Mucosa of descending colon (tissue), 3 donors: ENCODE data around the gene ZNF827. TPM values are rescaled to one million over a fixed set of nuclear protein-coding genes. Genes with fewer than 3 reads are reported as not detected.

Experiments used
- ATAC-seq: fragments of 200-7000 bp; cut with Tn5 transposase; one replicate; pipeline ENCODE4 v1.9.1; 2020; ENCODE audit warnings: mild to moderate bottlenecking, moderate library complexity
- DNase-seq, 3 donors: peaks; one replicate each; pipeline ENCODE4 v3.0.0-alpha.2; 2020
- H3K36me3 ChIP-seq: fragments of 200-600 bp; one replicate; pipeline ENCODE4 v1.8.0; 2021; ENCODE audit warnings: low read depth, mild to moderate bottlenecking
- H3K4me1 ChIP-seq: fragments of 200-600 bp; one replicate; pipeline ENCODE4 v1.8.0; 2021; ENCODE audit warnings: low read depth, mild to moderate bottlenecking
- H3K4me3 ChIP-seq: fragments of 200-600 bp; one replicate; pipeline ENCODE4 v1.8.0; 2021; ENCODE audit warnings: mild to moderate bottlenecking
- H3K9me3 ChIP-seq: fragments of 200-600 bp; one replicate; pipeline ENCODE4 v1.8.0; 2021; ENCODE audit warnings: mild to moderate bottlenecking
- CTCF ChIP-seq: fragments of 200-600 bp; IDR thresholded peaks from one replicate; pipeline ENCODE4 v1.8.0; 2022; ENCODE audit warnings: antibody characterized with exemption, mild to moderate bottlenecking
- intact Hi-C, 2 donors: fragments of 100-400 bp; cut with DNase I in 1 of 2; cut with micrococcal nuclease in 1 of 2; formaldehyde crosslinking; loops; one replicate each; pipeline versions ENCODE4 v1.11.0 to v1.11.1; 2022; cut with DNase I, micrococcal nuclease
- total RNA-seq, 3 donors: library from RNA; stranded (reverse); fragmentation: NEBNext Ultra II Directional in 2 of 3; extraction: Animal tissue kit (Norgen Biotek cat#: 25700) in 2 of 3; gene quantifications; one replicate each; pipeline versions ENCODE4 v1.2.1 to v1.2.4, GENCODE V29; 2021 to 2023
- donor health status: DM: no; HTN: no; CAD: no; lungs with moderate emphysema.
- donor health status: DM: no; HTN: no; CAD: no.
- donor health status: DM: no; HTN: yes; CAD: no.

Gene ZNF827
- total RNA-seq, 3 donors from 2014 or later = 21.9 to 37.4 (median 29.7) TPM

GRCh38 chr4:145936997-145937901 lies 1.4 kb downstream of the ZNF827 start:
- TF ChIP-seq CTCF = no peak
- H3K4me1 ChIP-seq = peaks cover 22% of the 10 kb centered on the region
- ATAC-seq (peak; percentile 62), DNase-seq (peak; percentile 78 to 85 (median 85))
- H3K36me3 ChIP-seq = no peaks in the 10 kb centered on the region
- H3K9me3 ChIP-seq = no peaks in the 10 kb centered on the region
- H3K4me3 ChIP-seq = peak overlapping the region; percentile 75
- intact Hi-C loops = no loop called here

- TF ChIP-seq CTCF = no peak
- ATAC-seq = peak; percentile 72
- DNase-seq = peak; percentile 75 to 80 (median 79)
- H3K4me1 ChIP-seq = peaks cover 22% of the 10 kb centered on the region
- H3K4me3 ChIP-seq = peak overlapping the region; percentile 75
- H3K9me3 ChIP-seq = no peaks in the 10 kb centered on the region
- intact Hi-C loops = no loop called here
- H3K36me3 ChIP-seq = no peaks in the 10 kb centered on the region
Observed at GRCh38 chr4:145936142-145936996, 2.3 kb downstream of the ZNF827 start.

- peak; percentile 51 to 64 (median 59) for DNase-seq
- peak; percentile 11 for ATAC-seq
- Histone ChIP-seq H3K4me3 (peak overlapping the region; percentile 75), H3K36me3 (no peaks in the 10 kb centered on the region), H3K9me3 (no peaks in the 10 kb centered on the region), H3K4me1 (peaks cover 22% of the 10 kb centered on the region)
- intact Hi-C loops = no loop called here
- TF ChIP-seq CTCF = no peak
Observed at GRCh38 chr4:145935253-145936141, 3.1 kb downstream of the ZNF827 start.

- intact Hi-C loops = no loop called here
- TF ChIP-seq CTCF = no peak
- DNase-seq (peak in 1 of 3 donors; percentile 28), ATAC-seq (no peak)
- Histone ChIP-seq H3K9me3 (no peaks in the 10 kb centered on the region), H3K4me3 (no peak overlapping the region), H3K4me1 (peaks cover 22% of the 10 kb centered on the region), H3K36me3 (no peaks in the 10 kb centered on the region)
Observed at GRCh38 chr4:145934434-145935047, 4.1 kb downstream of the ZNF827 start.
